Naive thymus-derived CD4-positive, alpha-beta T cell (primary cell): ENCODE results near the gene AKAP13. TPM values are rescaled to one million over a fixed set of nuclear protein-coding genes. Genes with fewer than 3 reads are reported as not detected.

Source experiments
- ATAC-seq: fragments of 150-1000 bp; cut with Tn5 transposase; 2 replicates; pipeline ENCODE4 v1.10.0; 2021; ENCODE audit warnings: mild to moderate bottlenecking, moderate library complexity
- CTCF ChIA-PET: fragments of 350-600 bp; sonication (Branson Sonifier 250); formaldehyde crosslinking; loops from one replicate; lab custom pipeline; 2021; ENCODE audit warnings: antibody characterized with exemption; lab: Charles Lee
- POLR2A ChIA-PET: fragments of 350-600 bp; sonication (Branson Sonifier 250); formaldehyde crosslinking; loops from one replicate; lab custom pipeline; 2021; ENCODE audit warnings: antibody characterized with exemption, inconsistent platforms; lab: Charles Lee
- DNase-seq, 9 donors: peaks; one replicate each; pipeline versions ENCODE4 v3.0.0 to v3.0.0-alpha.2; 2020 to 2022; ENCODE audit warnings: mixed read lengths in 1 of 9
- H3K27ac ChIP-seq: one replicate; pipeline ENCODE4 v1.7.0; 2013; ENCODE audit warnings: mild to moderate bottlenecking, low read depth, low read length, moderate library complexity
- H3K27me3 ChIP-seq, 2 donors: one replicate each; pipeline ENCODE4 v1.7.0; 2013; ENCODE audit warnings: low read length in 2 of 2, mild to moderate bottlenecking in 2 of 2, moderate library complexity in 2 of 2; ENCODE audit not compliant: control insufficient read depth in 2 of 2, insufficient read depth in 2 of 2
- H3K36me3 ChIP-seq, 3 experiments: 1 replicate in 2 of 3; 2 replicates in 1 of 3; pipeline ENCODE4 v1.7.0; 2013; ENCODE audit warnings: low read length in 3 of 3, mild to moderate bottlenecking in 3 of 3, moderate library complexity in 1 of 3; ENCODE audit not compliant: insufficient read depth in 3 of 3, control insufficient read depth in 2 of 3
- H3K4me1 ChIP-seq, 2 donors: one replicate each; pipeline ENCODE4 v1.7.0; 2013; ENCODE audit warnings: low read length in 2 of 2, mild to moderate bottlenecking in 2 of 2, moderate library complexity in 1 of 2; ENCODE audit not compliant: control insufficient read depth in 2 of 2, insufficient read depth in 2 of 2
- H3K4me3 ChIP-seq: 2 replicates; pipeline ENCODE4 v1.7.0; 2013; ENCODE audit warnings: mild to moderate bottlenecking, low read length
- H3K9me3 ChIP-seq, 3 experiments: 1 replicate in 2 of 3; 2 replicates in 1 of 3; pipeline ENCODE4 v1.7.0; 2013; ENCODE audit warnings: low read length in 3 of 3; ENCODE audit not compliant: control insufficient read depth in 2 of 3
- H3K27ac Mint-ChIP-seq, 9 donors: one replicate each; pipeline ENCODE4 v1.8.0; 2020 to 2022; ENCODE audit warnings: mixed read lengths in 9 of 9, mild to moderate bottlenecking in 8 of 9, moderate library complexity in 5 of 9, inconsistent platforms in 2 of 9
- H3K27me3 Mint-ChIP-seq, 5 donors: one replicate each; pipeline ENCODE4 v1.8.0; 2021 to 2022; ENCODE audit warnings: mixed read lengths in 5 of 5, mild to moderate bottlenecking in 1 of 5
- H3K36me3 Mint-ChIP-seq, 5 donors: one replicate each; pipeline ENCODE4 v1.8.0; 2020 to 2022; ENCODE audit warnings: mixed read lengths in 5 of 5, mild to moderate bottlenecking in 3 of 5, inconsistent platforms in 1 of 5
- H3K4me1 Mint-ChIP-seq, 7 donors: one replicate each; pipeline ENCODE4 v1.8.0; 2020 to 2022; ENCODE audit warnings: mixed read lengths in 7 of 7, mild to moderate bottlenecking in 3 of 7, inconsistent platforms in 1 of 7
- H3K4me3 Mint-ChIP-seq, 10 donors: one replicate each; pipeline ENCODE4 v1.8.0; 2020 to 2022; ENCODE audit warnings: mild to moderate bottlenecking in 10 of 10, mixed read lengths in 10 of 10, moderate library complexity in 6 of 10, inconsistent platforms in 2 of 10
- H3K9me3 Mint-ChIP-seq, 11 donors: one replicate each; pipeline ENCODE4 v1.8.0; 2020 to 2022; ENCODE audit warnings: mixed read lengths in 11 of 11, mild to moderate bottlenecking in 4 of 11, inconsistent platforms in 1 of 11, moderate library complexity in 1 of 11
- intact Hi-C, 2 donors: fragments of 100-400 bp; cut with micrococcal nuclease; formaldehyde crosslinking; loops; one replicate each; pipeline ENCODE4 v1.15.1; 2023
- polyA plus RNA-seq, 2 donors: library from polyadenylated mRNA; unstranded; fragments of 300-500 nt; fragmentation: Illumina TruSeq; gene quantifications; one replicate each; pipeline ENCODE4 v1.2.3, GENCODE V29; 2021
- total RNA-seq, 6 experiments: library from RNA in 5 of 6; stranded (reverse) in 5 of 6; gene quantifications; 1 replicate in 5 of 6; 2 replicates in 1 of 6; pipeline ENCODE4 v1.2.3 and lab custom pipeline; 2021 to 2026

Gene AKAP13
- total and polyA plus RNA-seq, 7 experiments from 2014 or later = 108 to 400 (median 231) TPM

GRCh38 chr15:85517086-85517485 is 136.7 kb downstream of the AKAP13 start:
- intact Hi-C loops = no loop called here
- Mint-ChIP-seq H3K4me3 (no peak overlapping the region), H3K36me3 (peaks cover 0 to 10% (median 4%) of the 10 kb centered on the region in 5 donors), H3K27ac (no peak overlapping the region), H3K4me1 (peaks cover 20 to 80% (median 64%) of the 10 kb centered on the region in 7 donors), H3K27me3 (no peaks in the 10 kb centered on the region), H3K9me3 (no peaks in the 10 kb centered on the region)
- Histone ChIP-seq H3K27me3 (no peaks in the 10 kb centered on the region), H3K36me3 (peaks cover 0 to 8% (median 0%) of the 10 kb centered on the region in 3 experiments), H3K4me1 (no peaks in the 10 kb centered on the region), H3K27ac (no peak overlapping the region), H3K9me3 (no peaks in the 10 kb centered on the region), H3K4me3 (no peak overlapping the region)
- ChIA-PET POLR2A (interaction anchor here (0.6 kb wide), 1 partner anchor 21 kb away, joined by 3 read pairs; no protein-coding TSS in a partner anchor), CTCF (no interaction called here)
- DNase-seq (no peak), ATAC-seq (no peak)

- no peak overlapping the region for H3K27ac ChIP-seq
Observed at GRCh38 chr15:85518979-85519761, 138.8 kb downstream of the AKAP13 start.

GRCh38 chr15:85520650-85521049 is 140.2 kb downstream of the AKAP13 start:
- Mint-ChIP-seq H3K4me3 (no peak overlapping the region), H3K9me3 (peaks cover 0 to 2% (median 0%) of the 10 kb centered on the region in 11 donors), H3K4me1 (peaks cover 17 to 64% (median 50%) of the 10 kb centered on the region in 7 donors), H3K36me3 (peaks cover 4 to 26% (median 17%) of the 10 kb centered on the region in 5 donors), H3K27me3 (no peaks in the 10 kb centered on the region), H3K27ac (peak overlapping the region in 2 of 9 donors; percentile 27 to 51)
- Histone ChIP-seq H3K9me3 (no peaks in the 10 kb centered on the region), H3K27me3 (no peaks in the 10 kb centered on the region), H3K4me3 (no peak overlapping the region), H3K4me1 (no peaks in the 10 kb centered on the region), H3K27ac (no peak overlapping the region), H3K36me3 (peaks cover 0 to 8% (median 4%) of the 10 kb centered on the region in 3 experiments)
- ChIA-PET POLR2A (no interaction called here), CTCF (interaction anchor here (0.6 kb wide), 1 partner anchor 139 kb away, joined by 3 read pairs; no protein-coding TSS in a partner anchor)
- DNase-seq = no peak
- no peak for ATAC-seq
- intact Hi-C loops = no loop called here

More at GRCh38 chr15:85518979-85519761, 138.8 kb downstream of the AKAP13 start:
- Mint-ChIP-seq H3K4me3 (no peak overlapping the region), H3K27ac (peak overlapping the region in 1 of 9 donors; percentile 55), H3K9me3 (no peaks in the 10 kb centered on the region), H3K36me3 (peaks cover 0 to 21% (median 9%) of the 10 kb centered on the region in 5 donors), H3K4me1 (peaks cover 20 to 67% (median 55%) of the 10 kb centered on the region in 7 donors), H3K27me3 (no peaks in the 10 kb centered on the region)
- intact Hi-C loops = no loop called here
- Histone ChIP-seq H3K27me3 (no peaks in the 10 kb centered on the region), H3K36me3 (peaks cover 0 to 8% (median 4%) of the 10 kb centered on the region in 3 experiments), H3K4me1 (no peaks in the 10 kb centered on the region), H3K9me3 (no peaks in the 10 kb centered on the region), H3K4me3 (no peak overlapping the region)
- no peak for DNase-seq
- no peak for ATAC-seq
- CTCF ChIA-PET = interaction anchor here (0.6 kb wide), 1 partner anchor 63 kb away, joined by 6 read pairs; no protein-coding TSS in a partner anchor
- POLR2A ChIA-PET = no interaction called here

GRCh38 chr15:85523530-85523929 is 143.1 kb downstream of the AKAP13 start:
- Histone ChIP-seq H3K4me3 (no peak overlapping the region), H3K27me3 (no peaks in the 10 kb centered on the region), H3K9me3 (no peaks in the 10 kb centered on the region), H3K4me1 (no peaks in the 10 kb centered on the region), H3K27ac (no peak overlapping the region), H3K36me3 (peaks cover 0 to 8% (median 4%) of the 10 kb centered on the region in 3 experiments)
- H3K27me3 Mint-ChIP-seq = no peaks in the 10 kb centered on the region
- POLR2A ChIA-PET = interaction anchor here (0.7 kb wide), 1 partner anchor 20 kb away, joined by 3 read pairs; no protein-coding TSS in a partner anchor
- peak overlapping the region in 2 of 9 donors; percentile 45 to 46 for H3K27ac Mint-ChIP-seq
- peaks cover 0 to 2% (median 0%) of the 10 kb centered on the region in 11 donors for H3K9me3 Mint-ChIP-seq
- CTCF ChIA-PET = no interaction called here
- peaks cover 5 to 54% (median 32%) of the 10 kb centered on the region in 7 donors for H3K4me1 Mint-ChIP-seq
- H3K4me3 Mint-ChIP-seq = no peak overlapping the region
- no peak for DNase-seq
- no peak for ATAC-seq
- peaks cover 7 to 32% (median 18%) of the 10 kb centered on the region in 5 donors for H3K36me3 Mint-ChIP-seq
- intact Hi-C loops = no loop called here

DNA sequence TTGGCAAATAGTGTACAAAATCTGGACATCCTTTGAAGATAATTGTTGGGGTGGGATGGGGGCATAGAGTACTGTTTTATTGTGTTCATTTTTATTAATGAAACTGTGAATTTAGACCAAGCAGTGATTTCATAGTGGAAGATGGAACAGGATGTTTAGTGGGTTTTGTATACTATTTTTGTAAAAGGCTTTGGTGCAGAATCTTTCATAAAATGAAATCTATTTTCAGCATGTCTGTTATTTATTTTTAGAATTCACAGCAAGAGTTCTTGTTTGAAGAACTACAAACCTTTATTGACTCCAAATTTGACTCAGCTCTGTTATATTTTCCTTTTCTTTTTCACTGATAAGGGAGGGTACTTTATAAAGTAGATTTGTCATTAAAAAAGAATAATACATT is 145.4 kb downstream of the AKAP13 start:
- H3K4me1 Mint-ChIP-seq = peaks cover 5 to 46% (median 33%) of the 10 kb centered on the region in 7 donors
- H3K27ac Mint-ChIP-seq = peak overlapping the region in 3 of 9 donors; percentile 20 to 29 (median 24)
- Histone ChIP-seq H3K27me3 (no peaks in the 10 kb centered on the region), H3K4me3 (no peak overlapping the region), H3K36me3 (peaks cover 0 to 12% (median 4%) of the 10 kb centered on the region in 3 experiments), H3K9me3 (no peaks in the 10 kb centered on the region), H3K4me1 (no peaks in the 10 kb centered on the region), H3K27ac (no peak overlapping the region)
- no peaks in the 10 kb centered on the region for H3K27me3 Mint-ChIP-seq
- POLR2A ChIA-PET = no interaction called here
- H3K4me3 Mint-ChIP-seq = no peak overlapping the region
- ATAC-seq = no peak
- H3K36me3 Mint-ChIP-seq = peaks cover 7 to 39% (median 18%) of the 10 kb centered on the region in 5 donors
- intact Hi-C loops = no loop called here
- peaks cover 0 to 2% (median 0%) of the 10 kb centered on the region in 11 donors for H3K9me3 Mint-ChIP-seq
- CTCF ChIA-PET = no interaction called here
- DNase-seq = no peak

DNA sequence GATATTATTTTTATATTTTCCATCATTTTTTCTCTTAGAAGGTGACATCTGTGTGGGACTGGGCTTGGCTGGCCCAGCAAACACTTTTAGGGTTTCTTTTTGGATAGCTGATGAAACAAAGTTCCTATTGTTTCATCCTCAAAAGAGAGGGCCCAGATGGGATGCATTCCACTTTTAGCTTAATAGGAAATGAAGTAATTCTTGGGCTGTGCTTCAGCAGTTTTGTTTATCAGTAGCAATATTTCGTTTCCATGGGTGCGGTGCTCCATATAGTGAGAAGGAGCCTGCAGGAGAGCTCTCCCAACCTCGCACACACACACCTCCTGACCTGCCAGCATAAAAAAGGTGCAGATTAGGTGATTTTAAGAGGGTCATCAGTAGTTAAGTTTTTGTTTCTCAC is 147.5 kb downstream of the AKAP13 start:
- no peak overlapping the region for H3K27ac ChIP-seq
- CTCF ChIA-PET = no interaction called here

More for the DNA sequence above, 147.5 kb downstream of the AKAP13 start:
- Histone ChIP-seq H3K27me3 (no peaks in the 10 kb centered on the region), H3K4me1 (peaks cover 0 to under 1% of the 10 kb centered on the region in 2 donors), H3K36me3 (peaks cover 0 to 4% (median 0%) of the 10 kb centered on the region in 3 experiments), H3K4me3 (no peak overlapping the region), H3K9me3 (no peaks in the 10 kb centered on the region)
- H3K36me3 Mint-ChIP-seq = peaks cover 3 to 45% (median 17%) of the 10 kb centered on the region in 5 donors
- POLR2A ChIA-PET = interaction anchor here (0.6 kb wide), 1 partner anchor 58 kb away, joined by 3 read pairs; no protein-coding TSS in a partner anchor
- ATAC-seq (no peak), DNase-seq (no peak)
- peak overlapping the region in 2 of 9 donors; percentile 18 to 49 for H3K27ac Mint-ChIP-seq
- peaks cover 16 to 54% (median 36%) of the 10 kb centered on the region in 7 donors for H3K4me1 Mint-ChIP-seq
- no peak overlapping the region for H3K4me3 Mint-ChIP-seq
- intact Hi-C loops = no loop called here
- peaks cover 0 to 2% (median 0%) of the 10 kb centered on the region in 11 donors for H3K9me3 Mint-ChIP-seq
- H3K27me3 Mint-ChIP-seq = no peaks in the 10 kb centered on the region
